ENCODE results near the gene SLC6A19.

DNA sequence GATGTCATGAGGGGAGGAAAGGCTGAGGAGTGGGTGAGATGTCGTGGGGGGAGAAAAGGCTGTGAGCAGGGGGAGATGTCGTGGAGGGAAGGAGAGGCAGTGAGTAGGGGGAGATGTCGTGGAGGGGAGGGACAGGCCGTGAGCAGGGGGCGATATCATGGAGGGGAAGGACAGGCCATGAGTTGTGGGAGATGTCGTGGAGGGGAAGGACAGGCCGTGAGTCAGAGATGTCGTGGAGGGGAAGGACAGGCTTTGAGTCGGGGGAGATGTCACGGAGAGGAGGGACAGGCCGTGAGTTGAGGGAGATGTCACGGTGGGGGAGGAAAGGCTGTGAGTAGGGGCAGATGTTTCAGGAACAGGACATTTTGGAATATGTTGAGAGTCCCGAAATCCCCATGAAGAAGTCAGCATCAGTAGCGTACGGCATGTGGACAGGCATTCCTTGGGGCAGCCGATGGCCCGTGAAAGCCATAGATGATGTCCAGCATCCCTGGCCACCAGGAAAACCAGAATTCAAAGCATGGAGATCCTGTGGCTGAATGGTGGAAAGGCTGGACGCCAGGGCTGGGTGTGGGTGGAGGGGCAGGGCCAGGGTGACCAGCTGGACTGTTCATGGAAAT, 8.3 kb upstream of the SLC6A19 start:
- TF ChIP-seq SMARCC2 (IDR thresholded peaks at IDR 0.05) = no peak
- TF ChIP-seq SUZ12 (IDR thresholded peaks at IDR 0.05; ENCODE audit: low read depth, low read length) = no peak
- TF ChIP-seq, protein P1, sequence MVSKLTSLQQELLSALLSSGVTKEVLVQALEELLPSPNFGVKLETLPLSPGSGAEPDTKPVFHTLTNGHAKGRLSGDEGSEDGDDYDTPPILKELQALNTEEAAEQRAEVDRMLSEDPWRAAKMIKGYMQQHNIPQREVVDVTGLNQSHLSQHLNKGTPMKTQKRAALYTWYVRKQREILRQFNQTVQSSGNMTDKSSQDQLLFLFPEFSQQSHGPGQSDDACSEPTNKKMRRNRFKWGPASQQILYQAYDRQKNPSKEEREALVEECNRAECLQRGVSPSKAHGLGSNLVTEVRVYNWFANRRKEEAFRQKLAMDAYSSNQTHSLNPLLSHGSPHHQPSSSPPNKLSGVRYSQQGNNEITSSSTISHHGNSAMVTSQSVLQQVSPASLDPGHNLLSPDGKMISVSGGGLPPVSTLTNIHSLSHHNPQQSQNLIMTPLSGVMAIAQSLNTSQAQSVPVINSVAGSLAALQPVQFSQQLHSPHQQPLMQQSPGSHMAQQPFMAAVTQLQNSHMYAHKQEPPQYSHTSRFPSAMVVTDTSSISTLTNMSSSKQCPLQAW (CRISPR knock-in tag; IDR thresholded peaks at IDR 0.05) = no peak
- no peak for TF ChIP-seq ETV6 (CRISPR knock-in tag; conservative IDR thresholded peaks at IDR 0.05)
- no peak for TF ChIP-seq ZNF432 (CRISPR knock-in tag; IDR thresholded peaks at IDR 0.05; ENCODE audit: borderline replicate concordance)
- TF ChIP-seq EZH2 (conservative IDR thresholded peaks at IDR 0.05; ENCODE audit: low read depth, low read length) = no peak
- no peak for TF ChIP-seq SRSF1 (optimal IDR thresholded peaks at IDR 0.05; ENCODE audit: low read depth, low read length)
- TF ChIP-seq ZNF644 (CRISPR knock-in tag; IDR thresholded peaks at IDR 0.05; ENCODE audit: low read depth) = no peak
- TF ChIP-seq, protein P2, sequence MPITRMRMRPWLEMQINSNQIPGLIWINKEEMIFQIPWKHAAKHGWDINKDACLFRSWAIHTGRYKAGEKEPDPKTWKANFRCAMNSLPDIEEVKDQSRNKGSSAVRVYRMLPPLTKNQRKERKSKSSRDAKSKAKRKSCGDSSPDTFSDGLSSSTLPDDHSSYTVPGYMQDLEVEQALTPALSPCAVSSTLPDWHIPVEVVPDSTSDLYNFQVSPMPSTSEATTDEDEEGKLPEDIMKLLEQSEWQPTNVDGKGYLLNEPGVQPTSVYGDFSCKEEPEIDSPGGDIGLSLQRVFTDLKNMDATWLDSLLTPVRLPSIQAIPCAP (CRISPR knock-in tag; IDR thresholded peaks at IDR 0.05; ENCODE audit: low read depth) = no peak
- no peak for TF ChIP-seq CC2D1A (CRISPR knock-in tag; IDR thresholded peaks at IDR 0.05)

Measured in HepG2 (cell line).